H1 (cell line): ENCODE data around the gene NME7.
"Not testable (repeated sequence)": the region's sequence is repeated elsewhere in the genome, so short reads cannot be mapped to it uniquely, and the experiment has no call there.

ENCODE experiments used
- BCL11A ChIP-seq, 2 experiments: IDR thresholded peaks; one replicate each; pipeline ENCODE4 v1.6.1; 2011; ENCODE audit warnings: low read depth in 2 of 2, low read length in 2 of 2, mild to moderate bottlenecking in 2 of 2
- CBX5 ChIP-seq: fragments of 300-800, 300-1000 bp; sonication (generic); IDR thresholded peaks from 2 replicates; pipeline ENCODE4 v1.7.1; 2016; ENCODE audit warnings: antibody characterized with exemption, low read length, low read depth
- CBX8 ChIP-seq: fragments of 300-800, 300-1000 bp; sonication (generic); IDR thresholded peaks from 2 replicates; pipeline ENCODE4 v1.7.1; 2016; ENCODE audit warnings: low read depth, low read length, borderline replicate concordance
- CREB1 ChIP-seq: IDR thresholded peaks from 2 replicates; pipeline ENCODE4 v1.6.1; 2012; ENCODE audit warnings: inconsistent platforms
- EP300 ChIP-seq, 2 experiments: IDR thresholded peaks; 1 replicate in 1 of 2; 2 replicates in 1 of 2; pipeline ENCODE4 v1.6.1; 2011 to 2012; ENCODE audit warnings: low read depth in 2 of 2, low read length in 2 of 2, mild to moderate bottlenecking in 2 of 2, borderline replicate concordance in 1 of 2, inconsistent platforms in 1 of 2, moderate library complexity in 1 of 2
- EZH2 ChIP-seq: fragments of 200-600 bp; sonication (generic); IDR thresholded peaks from 2 replicates; pipeline ENCODE4 v1.7.1; 2012; ENCODE audit warnings: low read depth, mild to moderate bottlenecking, moderate library complexity, low read length, inconsistent platforms; ENCODE audit not compliant: severe bottlenecking
- KDM1A ChIP-seq: fragments of 200-600, 300-600 bp; sonication (generic); IDR thresholded peaks from 2 replicates; pipeline ENCODE4 v1.7.1; 2016; ENCODE audit warnings: mild to moderate bottlenecking, low read length, borderline replicate concordance
- KDM5A ChIP-seq: fragments of 200-600 bp; IDR thresholded peaks from 2 replicates; pipeline ENCODE4 v1.7.1; 2012; ENCODE audit warnings: mild to moderate bottlenecking, low read length, inconsistent platforms, mixed read lengths
- POLR2A ChIP-seq, 2 experiments: IDR thresholded peaks; 1 replicate in 1 of 2; 2 replicates in 1 of 2; pipeline ENCODE4 v1.6.1; 2011; ENCODE audit warnings: low read depth in 2 of 2, low read length in 2 of 2, mild to moderate bottlenecking in 2 of 2; ENCODE audit errors: control extremely low read depth in 1 of 2
- POLR2AphosphoS5 ChIP-seq: IDR thresholded peaks from 2 replicates; pipeline ENCODE4 v1.6.1; 2011; ENCODE audit warnings: low read depth, low read length
- RAD21 ChIP-seq, 2 experiments: IDR thresholded peaks in 1 of 2; conservative IDR thresholded peaks in 1 of 2; 2 replicates each; pipeline ENCODE4 v1.6.1; 2011; ENCODE audit warnings: low read depth in 2 of 2, low read length in 2 of 2, improper control_type of control experiment in 1 of 2, inconsistent platforms in 1 of 2, mild to moderate bottlenecking in 1 of 2, moderate library complexity in 1 of 2
- SUZ12 ChIP-seq: fragments of 200-600 bp; sonication (generic); IDR thresholded peaks from 2 replicates; pipeline ENCODE4 v1.6.1; 2012; ENCODE audit warnings: mild to moderate bottlenecking, inconsistent platforms, low read length, moderate library complexity, mixed read lengths
- TCF12 ChIP-seq: IDR thresholded peaks from 2 replicates; pipeline ENCODE4 v1.6.1; 2011; ENCODE audit warnings: low read depth, mild to moderate bottlenecking, low read length
- TF ChIP-seq, protein P1 (sequence below), 3 experiments: IDR thresholded peaks; 1 replicate in 2 of 3; 2 replicates in 1 of 3; pipeline versions ENCODE4 v1.5.1 to v1.6.1; 2011; ENCODE audit warnings: low read length in 3 of 3, mild to moderate bottlenecking in 3 of 3, inconsistent platforms in 2 of 3, low read depth in 1 of 3, moderate library complexity in 1 of 3; ENCODE audit not compliant: insufficient read depth in 1 of 3; ENCODE audit errors: control extremely low read depth in 1 of 3

DNA sequence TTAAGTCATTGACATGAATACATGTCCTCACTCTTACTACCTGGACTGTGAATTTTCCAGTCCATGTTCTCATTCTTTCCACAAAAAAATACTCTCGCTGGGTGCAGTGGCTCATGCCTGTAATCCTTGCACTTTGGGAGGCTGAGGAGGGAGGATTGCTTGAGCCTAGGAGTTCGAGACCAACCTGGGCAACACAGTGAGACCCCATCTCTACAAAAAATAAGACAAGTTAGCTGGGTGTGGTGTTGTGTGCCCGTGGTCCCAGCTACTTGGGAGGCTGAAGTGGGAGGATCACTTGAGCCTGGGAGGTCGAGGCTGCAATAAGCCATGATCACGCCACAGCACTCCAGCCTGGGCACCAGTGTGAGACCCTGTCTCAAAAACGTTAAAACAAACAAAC is 242.0 kb downstream of the NME7 start:
- not testable (repeated sequence) for TF ChIP-seq POLR2A (IDR thresholded peaks at IDR 0.05; ENCODE audit: control extremely low read depth in 1 of 2, low read depth in 2 of 2, low read length in 2 of 2); RAD21 (IDR thresholded peaks at IDR 0.05 in 1 of 2, conservative IDR thresholded peaks at IDR 0.05 in 1 of 2; ENCODE audit: low read depth in 2 of 2, low read length in 2 of 2); KDM1A; BCL11A (IDR thresholded peaks at IDR 0.05; ENCODE audit: low read depth in 2 of 2, low read length in 2 of 2); EZH2; EP300 (IDR thresholded peaks at IDR 0.05; ENCODE audit: borderline replicate concordance in 1 of 2, low read depth in 2 of 2, low read length in 2 of 2); CBX5; CREB1; TCF12; SUZ12; POLR2AphosphoS5; KDM5A; CBX8
- TF ChIP-seq, protein P1, sequence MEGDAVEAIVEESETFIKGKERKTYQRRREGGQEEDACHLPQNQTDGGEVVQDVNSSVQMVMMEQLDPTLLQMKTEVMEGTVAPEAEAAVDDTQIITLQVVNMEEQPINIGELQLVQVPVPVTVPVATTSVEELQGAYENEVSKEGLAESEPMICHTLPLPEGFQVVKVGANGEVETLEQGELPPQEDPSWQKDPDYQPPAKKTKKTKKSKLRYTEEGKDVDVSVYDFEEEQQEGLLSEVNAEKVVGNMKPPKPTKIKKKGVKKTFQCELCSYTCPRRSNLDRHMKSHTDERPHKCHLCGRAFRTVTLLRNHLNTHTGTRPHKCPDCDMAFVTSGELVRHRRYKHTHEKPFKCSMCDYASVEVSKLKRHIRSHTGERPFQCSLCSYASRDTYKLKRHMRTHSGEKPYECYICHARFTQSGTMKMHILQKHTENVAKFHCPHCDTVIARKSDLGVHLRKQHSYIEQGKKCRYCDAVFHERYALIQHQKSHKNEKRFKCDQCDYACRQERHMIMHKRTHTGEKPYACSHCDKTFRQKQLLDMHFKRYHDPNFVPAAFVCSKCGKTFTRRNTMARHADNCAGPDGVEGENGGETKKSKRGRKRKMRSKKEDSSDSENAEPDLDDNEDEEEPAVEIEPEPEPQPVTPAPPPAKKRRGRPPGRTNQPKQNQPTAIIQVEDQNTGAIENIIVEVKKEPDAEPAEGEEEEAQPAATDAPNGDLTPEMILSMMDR (IDR thresholded peaks at IDR 0.05; ENCODE audit: control extremely low read depth in 1 of 3, insufficient read depth in 1 of 3, low read depth in 1 of 3, low read length in 3 of 3) = not testable (repeated sequence)
